ENCODE data around the gene EMILIN3.
"Not testable (repeated sequence)": the region's sequence is repeated elsewhere in the genome, so short reads cannot be mapped to it uniquely, and the experiment has no call there.

Gene EMILIN3

DNA sequence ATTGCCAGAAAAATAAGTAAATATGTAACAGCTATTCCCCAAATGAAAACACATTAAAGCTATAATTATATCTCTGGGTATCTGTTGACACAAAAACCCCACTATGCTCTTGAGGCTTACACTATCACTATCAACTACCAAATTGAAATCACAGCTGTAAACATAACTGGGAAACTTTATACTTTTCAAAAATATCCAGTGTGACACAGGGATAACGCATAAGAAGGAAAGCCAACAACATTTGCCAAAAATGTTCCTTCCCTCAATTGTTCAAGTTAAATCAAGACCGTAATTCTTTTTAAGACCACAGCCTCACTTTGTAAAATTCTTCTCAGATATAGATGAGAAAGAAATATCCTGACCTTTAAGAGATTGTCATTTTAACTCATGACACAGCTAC is 52.2 kb downstream of the EMILIN3 start:
- DNase-seq = no peak

DNA sequence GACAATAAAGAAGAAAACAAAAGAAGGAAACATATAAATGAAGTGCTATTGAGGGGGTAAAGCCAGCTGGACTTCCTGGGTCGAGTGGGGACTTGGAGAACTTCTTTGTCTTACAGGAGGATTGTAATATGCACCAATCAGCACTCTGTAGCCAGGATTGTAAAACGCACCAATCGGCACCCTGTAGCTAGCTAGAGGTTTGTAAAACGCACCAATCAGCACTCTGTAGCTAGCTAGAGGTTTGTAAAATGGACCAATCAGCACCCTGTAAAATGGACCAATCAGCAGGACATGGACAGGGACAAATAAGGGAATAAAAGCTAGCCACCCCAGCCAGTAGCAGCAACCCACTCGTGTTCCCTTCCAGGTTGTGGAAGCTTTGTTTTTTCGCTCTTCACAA is 54.6 kb downstream of the EMILIN3 start:
- not testable (repeated sequence) for DNase-seq

All from RPMI8226 (cell line).